OCI-LY3 (cell line): Measurements from ENCODE around the gene DOCK8.

Experiments
- EZH2phosphoT487 ChIP-seq: fragments of 200-600 bp; shearing (Covaris generic); IDR thresholded peaks from 2 replicates; pipeline ENCODE4 v1.6.1; 2018; ENCODE audit warnings: antibody characterized with exemption, mixed run types, low read depth
- TF ChIP-seq, protein P1 (sequence below): fragments of 200-600, 300-600 bp; sonication (generic); IDR thresholded peaks from 2 replicates; pipeline ENCODE4 v1.5.1; 2014; ENCODE audit warnings: antibody characterized with exemption, low read length, low read depth

DNA sequence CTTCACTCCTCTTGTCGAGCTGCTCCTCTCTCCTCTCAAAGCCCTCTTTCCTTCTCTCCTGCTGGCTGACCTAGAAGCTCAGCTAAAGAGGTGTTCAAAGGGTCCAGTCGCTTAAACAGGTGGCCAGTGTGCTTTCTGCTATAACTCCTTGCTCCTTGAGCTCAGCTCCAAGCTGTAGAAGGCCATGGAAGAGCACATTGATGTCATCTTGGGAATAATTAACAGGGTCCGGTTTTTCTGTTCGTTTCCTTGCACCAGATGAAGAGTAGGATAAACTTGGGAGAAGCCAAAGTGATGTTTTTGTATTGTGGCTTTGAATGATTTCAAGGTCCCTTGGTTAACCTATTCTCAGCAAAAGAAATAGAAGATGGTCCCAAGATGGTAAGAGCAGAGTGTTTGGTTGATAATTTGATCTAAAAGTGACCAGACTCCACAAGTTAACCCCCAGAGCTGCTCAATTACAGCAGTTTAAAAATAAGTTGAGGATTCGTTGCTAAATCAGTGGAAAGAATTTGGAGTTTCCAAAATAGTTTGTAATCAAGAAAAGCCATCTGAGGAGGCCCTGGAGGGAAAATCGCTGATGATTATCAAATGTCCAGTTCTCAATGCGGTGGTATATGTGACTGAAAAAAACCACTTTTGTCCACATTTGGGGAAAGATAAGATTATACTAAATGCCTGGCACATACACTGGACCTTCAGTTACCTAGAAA, 148.1 kb downstream of the DOCK8 start:
- TF ChIP-seq, protein P1, sequence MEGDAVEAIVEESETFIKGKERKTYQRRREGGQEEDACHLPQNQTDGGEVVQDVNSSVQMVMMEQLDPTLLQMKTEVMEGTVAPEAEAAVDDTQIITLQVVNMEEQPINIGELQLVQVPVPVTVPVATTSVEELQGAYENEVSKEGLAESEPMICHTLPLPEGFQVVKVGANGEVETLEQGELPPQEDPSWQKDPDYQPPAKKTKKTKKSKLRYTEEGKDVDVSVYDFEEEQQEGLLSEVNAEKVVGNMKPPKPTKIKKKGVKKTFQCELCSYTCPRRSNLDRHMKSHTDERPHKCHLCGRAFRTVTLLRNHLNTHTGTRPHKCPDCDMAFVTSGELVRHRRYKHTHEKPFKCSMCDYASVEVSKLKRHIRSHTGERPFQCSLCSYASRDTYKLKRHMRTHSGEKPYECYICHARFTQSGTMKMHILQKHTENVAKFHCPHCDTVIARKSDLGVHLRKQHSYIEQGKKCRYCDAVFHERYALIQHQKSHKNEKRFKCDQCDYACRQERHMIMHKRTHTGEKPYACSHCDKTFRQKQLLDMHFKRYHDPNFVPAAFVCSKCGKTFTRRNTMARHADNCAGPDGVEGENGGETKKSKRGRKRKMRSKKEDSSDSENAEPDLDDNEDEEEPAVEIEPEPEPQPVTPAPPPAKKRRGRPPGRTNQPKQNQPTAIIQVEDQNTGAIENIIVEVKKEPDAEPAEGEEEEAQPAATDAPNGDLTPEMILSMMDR = no peak
- no peak for TF ChIP-seq EZH2phosphoT487
